ENCODE results near the gene SORBS2. TPM values are rescaled to one million over a fixed set of nuclear protein-coding genes. Genes with fewer than 3 reads are reported as not detected.

Gene SORBS2
- total RNA-seq, 1 experiment from 2014 or later, result 9.7 TPM

DNA sequence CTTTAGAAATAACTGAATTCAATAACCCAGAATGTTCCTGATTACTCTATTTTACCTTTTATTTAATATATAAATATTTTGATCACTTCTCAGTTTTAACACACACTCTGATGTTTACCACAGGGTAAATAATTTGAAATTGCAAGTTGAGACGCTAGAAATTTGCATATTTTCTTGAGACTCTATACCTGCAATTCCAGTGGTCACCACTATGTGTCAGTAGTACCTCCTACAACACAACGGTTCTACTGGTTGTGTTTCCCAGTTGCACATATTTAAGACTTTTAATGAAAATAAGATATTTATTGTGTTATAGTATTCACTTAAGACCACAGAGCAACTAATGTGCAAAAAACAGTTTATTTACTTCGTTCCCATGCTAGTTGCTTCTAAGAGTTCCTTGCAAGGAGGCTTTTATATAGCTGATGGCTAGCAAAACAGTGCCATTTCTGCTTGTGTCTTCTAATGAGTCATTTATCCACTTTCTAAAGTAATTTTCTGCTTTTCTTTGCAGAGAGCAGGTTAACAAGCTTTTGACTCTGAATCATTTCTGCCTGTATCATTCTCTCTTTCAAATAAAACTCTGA is 177.8 kb downstream of the SORBS2 start:
- Histone ChIP-seq H3K4me1 (ENCODE audit: insufficient read depth, low read length) (no peaks in the 10 kb centered on the region), H3K9ac (ENCODE audit: extremely low read depth, insufficient read length, low read length) (no peak overlapping the region), H3K4ac (ENCODE audit: low read depth, low read length) (no peak overlapping the region), H3K14ac (ENCODE audit: insufficient read depth, low read length) (no peak overlapping the region), H3K27me3 (ENCODE audit: insufficient read depth, low read length) (no peaks in the 10 kb centered on the region), H4K20me1 (ENCODE audit: control insufficient read depth, insufficient read depth, insufficient read length) (no peaks in the 10 kb centered on the region), H4K5ac (ENCODE audit: insufficient read length, low read depth, low read length) (no peak overlapping the region), H2AK5ac (ENCODE audit: insufficient read length, low read length) (no peak overlapping the region), H3K18ac (ENCODE audit: insufficient read length, low read depth, low read length) (no peak overlapping the region), H3K79me1 (ENCODE audit: insufficient read depth, low read depth, low read length, poor library complexity, severe bottlenecking) (no peaks in the 10 kb centered on the region), H2BK12ac (ENCODE audit: insufficient read length, low read depth, low read length) (no peak overlapping the region), H3K27ac (ENCODE audit: insufficient read length, low read depth, low read length) (no peak overlapping the region), H3K9me3 (ENCODE audit: control insufficient read depth, low read depth, low read length) (no peaks in the 10 kb centered on the region), H4K8ac (replicated peaks; ENCODE audit: insufficient read length, low read depth, low read length) (no peak overlapping the region), H4K91ac (ENCODE audit: insufficient read length, low read depth, low read length) (no peak overlapping the region), H3K56ac (ENCODE audit: insufficient read length, low read depth, low read length) (no peak overlapping the region), H3K23me2 (ENCODE audit: insufficient read length, low read depth, low read length, poor library complexity, severe bottlenecking) (peaks cover 5% of the 10 kb centered on the region), H3T11ph (ENCODE audit: low read length) (no peak overlapping the region), H2BK120ac (ENCODE audit: low read depth, low read length, poor library complexity, severe bottlenecking) (no peak overlapping the region), H2BK15ac (ENCODE audit: low read depth, low read length) (no peak overlapping the region), H3K23ac (ENCODE audit: insufficient read length, low read depth, low read length) (no peak overlapping the region), H2AFZ (ENCODE audit: low read length) (no peak overlapping the region), H3K4me2 (ENCODE audit: insufficient read depth, insufficient read length, low read length) (no peak overlapping the region), H2BK5ac (ENCODE audit: insufficient read length, low read length) (no peak overlapping the region), H2BK20ac (ENCODE audit: low read depth, low read length, poor library complexity, severe bottlenecking) (no peak overlapping the region), H3K79me2 (ENCODE audit: insufficient read depth, low read length) (no peaks in the 10 kb centered on the region)
- Mint-ChIP-seq H3K4me1 (peaks cover 7 to 8% of the 10 kb centered on the region in 2 experiments; a peak in 3 of 4 replicates), H3K27ac (no peak overlapping the region), H3K4me3 (no peak overlapping the region), H3K9me3 (peaks cover 3 to 4% of the 10 kb centered on the region in 2 experiments; a peak in 3 of 5 replicates), H3K36me3 (ENCODE audit: insufficient read depth in 1 of 3, low read depth in 3 of 3) (peaks cover 0 to 8% (median 6%) of the 10 kb centered on the region in 3 experiments; a peak in 4 of 7 replicates), H3K27me3 (ENCODE audit: low read depth) (no peaks in the 10 kb centered on the region)
- no CpG with 5 or more reads among the region's 3 CpGs for WGBS (ENCODE audit: extremely low coverage, insufficient read length, low lambda C conversion rate)
- TF ChIP-seq, protein P1, sequence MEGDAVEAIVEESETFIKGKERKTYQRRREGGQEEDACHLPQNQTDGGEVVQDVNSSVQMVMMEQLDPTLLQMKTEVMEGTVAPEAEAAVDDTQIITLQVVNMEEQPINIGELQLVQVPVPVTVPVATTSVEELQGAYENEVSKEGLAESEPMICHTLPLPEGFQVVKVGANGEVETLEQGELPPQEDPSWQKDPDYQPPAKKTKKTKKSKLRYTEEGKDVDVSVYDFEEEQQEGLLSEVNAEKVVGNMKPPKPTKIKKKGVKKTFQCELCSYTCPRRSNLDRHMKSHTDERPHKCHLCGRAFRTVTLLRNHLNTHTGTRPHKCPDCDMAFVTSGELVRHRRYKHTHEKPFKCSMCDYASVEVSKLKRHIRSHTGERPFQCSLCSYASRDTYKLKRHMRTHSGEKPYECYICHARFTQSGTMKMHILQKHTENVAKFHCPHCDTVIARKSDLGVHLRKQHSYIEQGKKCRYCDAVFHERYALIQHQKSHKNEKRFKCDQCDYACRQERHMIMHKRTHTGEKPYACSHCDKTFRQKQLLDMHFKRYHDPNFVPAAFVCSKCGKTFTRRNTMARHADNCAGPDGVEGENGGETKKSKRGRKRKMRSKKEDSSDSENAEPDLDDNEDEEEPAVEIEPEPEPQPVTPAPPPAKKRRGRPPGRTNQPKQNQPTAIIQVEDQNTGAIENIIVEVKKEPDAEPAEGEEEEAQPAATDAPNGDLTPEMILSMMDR (conservative IDR thresholded peaks at IDR 0.05), result peak; percentile 90
- no peak for DNase-seq
